DOHH2 (cell line): ENCODE measurements around the gene KIAA1614.

Experiments used
- EZH2phosphoT487 ChIP-seq: fragments of 200-600 bp; sonication (generic); IDR thresholded peaks from 2 replicates; pipeline ENCODE4 v1.6.1; 2017; ENCODE audit warnings: borderline replicate concordance, mild to moderate bottlenecking, antibody characterized with exemption, low read length, moderate library complexity, mixed read lengths
- TF ChIP-seq, protein P1 (sequence below): fragments of 200-600 bp; sonication (generic); IDR thresholded peaks from one replicate; pipeline ENCODE4 v1.5.1; 2014; ENCODE audit warnings: antibody characterized with exemption, mild to moderate bottlenecking, low read depth, low read length; ENCODE audit not compliant: poor library complexity, severe bottlenecking

GRCh38 chr1:180925471-180926051 lies 12.9 kb downstream of the KIAA1614 start:
- TF ChIP-seq, protein P1, sequence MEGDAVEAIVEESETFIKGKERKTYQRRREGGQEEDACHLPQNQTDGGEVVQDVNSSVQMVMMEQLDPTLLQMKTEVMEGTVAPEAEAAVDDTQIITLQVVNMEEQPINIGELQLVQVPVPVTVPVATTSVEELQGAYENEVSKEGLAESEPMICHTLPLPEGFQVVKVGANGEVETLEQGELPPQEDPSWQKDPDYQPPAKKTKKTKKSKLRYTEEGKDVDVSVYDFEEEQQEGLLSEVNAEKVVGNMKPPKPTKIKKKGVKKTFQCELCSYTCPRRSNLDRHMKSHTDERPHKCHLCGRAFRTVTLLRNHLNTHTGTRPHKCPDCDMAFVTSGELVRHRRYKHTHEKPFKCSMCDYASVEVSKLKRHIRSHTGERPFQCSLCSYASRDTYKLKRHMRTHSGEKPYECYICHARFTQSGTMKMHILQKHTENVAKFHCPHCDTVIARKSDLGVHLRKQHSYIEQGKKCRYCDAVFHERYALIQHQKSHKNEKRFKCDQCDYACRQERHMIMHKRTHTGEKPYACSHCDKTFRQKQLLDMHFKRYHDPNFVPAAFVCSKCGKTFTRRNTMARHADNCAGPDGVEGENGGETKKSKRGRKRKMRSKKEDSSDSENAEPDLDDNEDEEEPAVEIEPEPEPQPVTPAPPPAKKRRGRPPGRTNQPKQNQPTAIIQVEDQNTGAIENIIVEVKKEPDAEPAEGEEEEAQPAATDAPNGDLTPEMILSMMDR, result no peak
- no peak for TF ChIP-seq EZH2phosphoT487
